HEK293T (cell line): ENCODE data around the gene OR2A42.
"Not testable (repeated sequence)": the region's sequence is repeated elsewhere in the genome, so short reads cannot be mapped to it uniquely, and the experiment has no call there.

Experiments used
- CTCF ChIA-PET: fragments of 350-600 bp; formaldehyde crosslinking; extraction: SDS; loops from one replicate; lab custom pipeline; 2021; ENCODE audit warnings: antibody characterized with exemption, inconsistent platforms; lab: Yijun Ruan, JAX
- POLR2A ChIA-PET: fragments of 350-600 bp; formaldehyde crosslinking; extraction: SDS; loops from one replicate; lab custom pipeline; 2020; ENCODE audit warnings: antibody characterized with exemption, inconsistent platforms; lab: Yijun Ruan, JAX
- DNase-seq: peaks from one replicate; pipeline ENCODE4 v3.0.0; 2012; ENCODE audit warnings: mixed read lengths; ENCODE audit errors: extremely low spot score

OR2A42 gene

GRCh38 chr7:144195212-144195872 lies 44.1 kb downstream of the OR2A42 start, which contains the start of gene ARHGEF35:
ARHGEF35 (minus strand) TSS chr7:144195833; CDS start chr7:144188383, 7,450 bp downstream.
- DNase-seq, POLR2A ChIA-PET, CTCF ChIA-PET: not testable (repeated sequence)

- POLR2A ChIA-PET, DNase-seq, CTCF ChIA-PET: not testable (repeated sequence)
Measured at GRCh38 chr7:144194453-144194852, 45.0 kb downstream of the OR2A42 start.

- POLR2A ChIA-PET, CTCF ChIA-PET, DNase-seq: not testable (repeated sequence)
Measured at GRCh38 chr7:144193782-144194181, 45.6 kb downstream of the OR2A42 start.

- POLR2A ChIA-PET, DNase-seq, CTCF ChIA-PET: not testable (repeated sequence)
Measured at GRCh38 chr7:144188578-144189171, 50.7 kb downstream of the OR2A42 start.

- DNase-seq, POLR2A ChIA-PET, CTCF ChIA-PET: not testable (repeated sequence)
Measured at GRCh38 chr7:144187848-144188247, 51.6 kb downstream of the OR2A42 start.

- CTCF ChIA-PET, DNase-seq, POLR2A ChIA-PET: not testable (repeated sequence)
Measured at GRCh38 chr7:144183166-144183565, 56.2 kb downstream of the OR2A42 start, which contains the start of gene CTAGE4. CTAGE4 (plus strand) TSS chr7:144183466; CDS start chr7:144183504, 38 bp downstream.

- CTCF ChIA-PET, DNase-seq, POLR2A ChIA-PET: not testable (repeated sequence)
Measured at GRCh38 chr7:144179165-144179479, 60.3 kb downstream of the OR2A42 start.

- CTCF ChIA-PET = interaction anchor here (1.8 kb wide), 1 partner anchor 213 kb away, joined by 5 read pairs; no protein-coding TSS in a partner anchor
- POLR2A ChIA-PET = not testable (repeated sequence)
Measured at GRCh38 chr7:144178380-144179164, 60.8 kb downstream of the OR2A42 start.

More at GRCh38 chr7:144178380-144179164, 60.8 kb downstream of the OR2A42 start:
- not testable (repeated sequence) for DNase-seq
